ENCODE data around the gene DPEP2.

DPEP2 gene

DNA sequence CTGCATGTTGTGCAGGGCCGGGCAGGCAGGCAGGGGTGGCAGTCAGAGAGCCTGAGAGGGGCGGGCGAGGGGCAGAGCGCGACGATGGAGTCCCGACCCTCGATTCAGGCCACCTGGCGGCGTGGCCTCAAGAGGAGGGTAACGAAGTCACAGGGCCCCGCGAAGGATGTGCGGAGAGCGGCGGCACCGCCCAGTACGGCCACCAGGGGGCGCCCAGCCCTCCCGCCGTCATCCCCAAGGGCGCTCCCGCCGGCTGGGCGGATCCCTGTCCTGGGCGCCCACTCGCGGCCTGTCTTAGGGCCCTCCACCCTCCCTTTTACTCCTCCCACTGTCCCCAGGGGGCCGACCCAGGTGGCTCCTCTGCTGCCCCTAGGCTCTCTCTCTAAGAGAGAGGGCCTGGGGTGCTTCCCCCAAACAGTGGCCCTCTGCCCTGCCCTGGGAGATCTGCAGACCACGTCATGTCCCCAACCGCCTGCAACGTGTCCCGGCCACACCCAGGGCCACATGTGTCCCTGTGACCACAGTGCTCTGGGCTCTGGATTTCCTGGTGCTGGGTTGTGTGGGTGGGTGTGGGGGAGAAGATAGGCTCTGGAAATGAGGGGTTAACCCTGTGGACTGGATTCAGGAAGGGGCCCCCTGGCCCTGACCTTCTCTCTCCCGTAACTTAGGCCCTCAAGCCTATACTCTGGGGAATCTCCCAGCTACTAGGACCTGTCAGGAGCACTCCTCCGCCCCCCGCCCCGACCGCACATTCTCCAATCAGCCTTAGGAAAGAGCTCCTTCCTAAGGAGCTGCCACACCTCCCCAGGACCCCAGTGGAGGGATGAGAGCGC is 5.9 kb downstream of the DPEP2 start:
- Mint-ChIP-seq H3K27ac (peak overlapping the region; percentile 98), H3K4me1 (ENCODE audit: low read depth) (peaks cover 25% of the 10 kb centered on the region), H3K4me3 (peak overlapping the region; percentile 83), H3K27me3 (ENCODE audit: low read depth) (no peaks in the 10 kb centered on the region), H3K36me3 (ENCODE audit: low read depth) (no peaks in the 10 kb centered on the region), H3K9me3 (no peaks in the 10 kb centered on the region)

GRCh38 chr16:67992661-67993206 is 6.5 kb downstream of the DPEP2 start:
- H3K4me1 Mint-ChIP-seq (ENCODE audit: low read depth) = peaks cover 30% of the 10 kb centered on the region
- H3K4me3 Mint-ChIP-seq = no peak overlapping the region

DNA sequence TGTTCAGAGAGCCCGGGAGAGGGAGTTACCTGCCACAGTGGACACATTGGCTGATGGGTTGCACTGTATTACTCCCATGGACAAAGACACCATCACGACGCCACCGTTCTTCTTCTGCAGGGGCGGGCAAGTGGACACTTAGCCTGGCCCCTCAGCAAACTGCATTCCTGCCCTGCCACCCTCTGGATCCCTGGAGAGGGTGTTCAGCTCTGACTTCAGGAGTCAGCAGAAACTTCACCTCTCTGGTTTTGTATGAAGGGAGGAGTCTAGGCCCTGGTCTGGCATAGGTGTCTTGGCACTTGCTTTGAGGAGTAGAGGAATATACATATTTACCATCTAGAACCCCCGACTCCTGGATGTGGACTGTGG is 9.3 kb downstream of the DPEP2 start:
- H3K27ac Mint-ChIP-seq = no peak overlapping the region

More at GRCh38 chr16:67992661-67993206, 6.5 kb downstream of the DPEP2 start:
- peak overlapping the region; percentile 82 for H3K27ac Mint-ChIP-seq
- no peaks in the 10 kb centered on the region for H3K9me3 Mint-ChIP-seq
- H3K36me3 Mint-ChIP-seq (ENCODE audit: low read depth) = peaks cover 2% of the 10 kb centered on the region
- H3K27me3 Mint-ChIP-seq (ENCODE audit: low read depth) = no peaks in the 10 kb centered on the region

DNA sequence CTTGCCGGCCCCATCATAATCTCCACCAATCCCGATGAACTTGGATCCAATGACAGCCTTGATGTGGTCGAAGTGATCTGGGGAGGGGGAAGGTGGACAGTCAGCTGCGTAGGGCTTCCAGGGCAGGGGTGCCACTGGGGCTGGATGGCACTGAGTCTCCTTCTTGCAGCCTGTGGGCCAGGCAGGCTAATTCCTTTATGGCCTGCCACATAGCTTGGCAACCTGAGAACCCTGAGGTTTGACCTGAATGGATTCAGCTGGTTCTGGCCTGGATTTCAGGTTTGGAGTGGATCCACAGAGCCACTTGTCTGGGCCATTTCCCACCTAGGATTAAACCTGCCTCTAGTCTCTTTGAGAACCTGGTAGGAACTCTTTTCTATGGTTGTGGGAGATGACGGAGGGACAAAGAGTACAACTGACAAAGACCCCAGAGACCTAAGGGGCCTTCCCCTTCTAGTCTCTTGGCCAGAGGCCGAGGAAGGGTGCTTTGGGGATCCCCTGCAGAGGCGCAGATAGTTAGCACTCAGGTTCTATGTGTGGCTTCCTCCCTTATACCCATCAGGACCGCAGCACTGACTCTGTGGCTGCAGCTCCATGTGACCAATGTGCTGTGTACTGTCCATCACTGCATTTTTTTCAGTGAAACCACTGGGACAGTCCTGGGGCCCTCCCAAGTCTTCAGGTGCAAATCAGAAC is 9.8 kb downstream of the DPEP2 start:
- H3K27ac Mint-ChIP-seq = no peak overlapping the region

More for the DNA sequence above, 9.3 kb downstream of the DPEP2 start:
- H3K4me3 Mint-ChIP-seq = no peak overlapping the region
- H3K27me3 Mint-ChIP-seq (ENCODE audit: low read depth) = no peaks in the 10 kb centered on the region
- H3K9me3 Mint-ChIP-seq = no peaks in the 10 kb centered on the region
- peaks cover 21% of the 10 kb centered on the region for H3K4me1 Mint-ChIP-seq (ENCODE audit: low read depth)
- H3K36me3 Mint-ChIP-seq (ENCODE audit: low read depth) = peaks cover 2% of the 10 kb centered on the region

DNA sequence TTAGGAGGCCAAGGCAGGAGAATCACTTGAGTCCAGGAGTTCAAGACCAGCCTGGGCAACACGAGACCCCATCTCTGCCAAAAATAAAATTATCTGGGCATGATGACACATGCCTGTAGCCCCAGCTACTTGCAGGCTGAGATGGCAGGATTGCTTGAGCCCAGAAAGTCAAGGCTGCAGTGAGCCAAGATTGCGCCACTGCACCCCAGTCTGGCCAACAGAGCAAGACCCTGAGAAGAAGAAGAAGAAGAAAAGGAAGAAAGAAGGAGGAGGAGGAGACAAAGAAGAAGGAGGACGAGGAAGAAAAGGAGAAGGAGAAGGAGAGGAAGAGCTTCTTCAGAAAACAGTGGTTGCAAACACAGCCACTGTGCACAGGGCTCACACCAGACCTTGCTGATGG is 10.6 kb downstream of the DPEP2 start:
- H3K36me3 Mint-ChIP-seq (ENCODE audit: low read depth) = peaks cover 2% of the 10 kb centered on the region
- H3K27ac Mint-ChIP-seq = no peak overlapping the region
- no peak overlapping the region for H3K4me3 Mint-ChIP-seq
- H3K4me1 Mint-ChIP-seq (ENCODE audit: low read depth) = peaks cover 26% of the 10 kb centered on the region
- H3K27me3 Mint-ChIP-seq (ENCODE audit: low read depth) = no peaks in the 10 kb centered on the region
- no peaks in the 10 kb centered on the region for H3K9me3 Mint-ChIP-seq

More for the DNA sequence above, 9.8 kb downstream of the DPEP2 start:
- peaks cover 2% of the 10 kb centered on the region for H3K36me3 Mint-ChIP-seq (ENCODE audit: low read depth)
- H3K4me1 Mint-ChIP-seq (ENCODE audit: low read depth) = peaks cover 23% of the 10 kb centered on the region
- no peaks in the 10 kb centered on the region for H3K9me3 Mint-ChIP-seq
- no peak overlapping the region for H3K4me3 Mint-ChIP-seq
- H3K27me3 Mint-ChIP-seq (ENCODE audit: low read depth) = no peaks in the 10 kb centered on the region

- H3K4me1 Mint-ChIP-seq (ENCODE audit: low read depth) = peaks cover 31% of the 10 kb centered on the region
Measured at GRCh38 chr16:67987460-67988160, 11.7 kb downstream of the DPEP2 start.

DNA sequence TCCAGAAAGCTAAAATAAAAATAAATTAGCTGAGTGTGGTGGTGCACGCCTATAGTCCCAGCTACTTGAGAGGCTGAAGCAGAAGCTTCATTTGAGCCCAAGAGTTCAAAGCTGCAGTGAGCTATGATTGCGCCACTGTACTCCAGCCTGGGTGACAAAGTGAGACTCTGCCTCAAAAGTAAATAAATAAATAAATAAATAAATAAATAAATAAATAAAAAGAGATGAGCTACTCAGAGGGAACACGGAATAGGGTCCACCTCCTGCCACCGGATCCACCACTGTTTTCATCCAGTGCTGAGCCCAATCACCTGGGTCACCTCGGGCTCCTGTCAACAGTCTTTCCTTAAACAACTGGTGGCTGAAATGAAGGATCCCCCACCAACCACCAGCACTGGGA is 12.3 kb downstream of the DPEP2 start:
- Mint-ChIP-seq H3K4me3 (no peak overlapping the region), H3K9me3 (no peaks in the 10 kb centered on the region), H3K4me1 (ENCODE audit: low read depth) (peaks cover 28% of the 10 kb centered on the region), H3K27ac (no peak overlapping the region), H3K27me3 (ENCODE audit: low read depth) (no peaks in the 10 kb centered on the region), H3K36me3 (ENCODE audit: low read depth) (peaks cover 2% of the 10 kb centered on the region)

More at GRCh38 chr16:67987460-67988160, 11.7 kb downstream of the DPEP2 start:
- no peaks in the 10 kb centered on the region for H3K9me3 Mint-ChIP-seq
- peaks cover 2% of the 10 kb centered on the region for H3K36me3 Mint-ChIP-seq (ENCODE audit: low read depth)
- H3K4me3 Mint-ChIP-seq = no peak overlapping the region
- peak overlapping the region; percentile 11 for H3K27ac Mint-ChIP-seq
- no peaks in the 10 kb centered on the region for H3K27me3 Mint-ChIP-seq (ENCODE audit: low read depth)

DNA sequence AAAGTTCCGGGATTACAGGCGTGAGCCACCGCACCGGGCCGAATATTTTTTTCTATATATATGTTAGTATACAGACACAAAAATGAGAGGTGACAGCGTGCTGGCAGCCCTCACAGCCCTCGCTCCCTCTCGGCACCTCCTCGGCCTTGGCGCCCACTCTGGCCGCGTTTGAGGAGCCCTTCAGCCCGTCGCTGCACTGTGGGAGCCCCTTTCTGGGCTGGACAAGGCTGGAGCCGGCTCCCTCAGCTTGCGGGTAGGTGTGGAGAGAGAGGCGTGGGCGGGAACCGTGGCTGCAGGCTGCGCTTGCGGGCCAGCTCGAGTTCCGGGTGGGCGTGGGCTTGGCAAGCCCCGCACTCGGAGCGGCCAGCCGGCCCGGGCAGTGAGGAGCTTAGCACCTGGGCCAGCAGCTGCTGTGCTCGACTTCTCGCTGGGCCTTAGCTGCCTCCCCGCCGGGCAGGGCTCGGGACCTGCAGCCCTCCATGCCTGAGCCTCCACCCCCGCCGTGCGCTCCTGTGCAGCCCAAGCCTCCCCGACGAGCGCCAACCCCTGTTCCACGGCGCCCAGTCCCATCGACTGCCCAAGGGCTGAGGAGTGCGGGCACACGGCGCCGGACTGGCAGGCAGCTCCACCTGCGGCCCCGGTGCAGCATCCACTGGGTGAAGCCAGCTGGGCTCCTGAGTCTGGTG is 17.1 kb downstream of the DPEP2 start:
- no peak overlapping the region for H3K4me3 Mint-ChIP-seq
- H3K4me1 Mint-ChIP-seq (ENCODE audit: low read depth) = peaks cover 23% of the 10 kb centered on the region
- no peak overlapping the region for H3K27ac Mint-ChIP-seq
- no peaks in the 10 kb centered on the region for H3K36me3 Mint-ChIP-seq (ENCODE audit: low read depth)
- no peaks in the 10 kb centered on the region for H3K9me3 Mint-ChIP-seq
- peaks cover 5% of the 10 kb centered on the region for H3K27me3 Mint-ChIP-seq (ENCODE audit: low read depth)

DNA sequence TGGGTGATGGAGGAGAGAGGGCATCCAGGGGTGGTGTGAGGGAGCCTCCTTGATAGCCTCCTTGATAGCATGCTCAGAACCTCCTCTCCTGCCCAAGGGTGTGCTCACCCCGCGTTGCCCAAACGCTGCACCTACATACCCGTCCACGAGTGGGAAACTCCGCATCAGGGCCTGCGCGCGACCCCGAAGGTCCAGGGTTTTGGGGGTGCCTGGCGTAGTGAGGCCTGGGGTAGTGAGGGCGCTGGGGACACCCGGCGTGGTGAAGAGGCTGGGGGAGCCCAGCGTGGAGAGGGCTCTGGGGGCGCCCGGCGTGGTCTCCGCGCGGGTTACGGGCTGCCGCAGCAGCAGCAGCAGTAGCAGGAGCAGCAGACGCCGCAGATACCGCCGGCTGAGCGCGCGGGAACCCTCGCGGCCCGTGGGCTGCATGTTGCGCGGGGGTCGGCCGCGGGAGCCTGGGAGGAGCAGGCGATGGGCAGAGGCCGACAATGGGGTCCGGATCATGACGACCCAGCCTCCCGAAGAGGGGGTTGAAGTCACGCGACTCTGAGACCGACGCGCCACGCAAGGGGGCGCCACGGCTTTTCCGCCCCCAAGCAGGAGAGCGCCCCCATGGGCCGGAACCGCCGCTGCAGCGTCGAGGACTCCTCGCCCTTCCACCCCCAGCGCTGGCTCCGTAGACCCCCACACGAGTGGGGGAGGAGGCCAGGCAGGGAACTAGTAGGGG is 19.2 kb downstream of the DPEP2 start, which contains the start of gene DPEP3:
Gene DPEP3, minus strand, starts transcription at position 545 of the 724 bp plus-strand sequence. Its CDS starts 119 bp downstream, at position 426.
- Mint-ChIP-seq H3K27me3 (ENCODE audit: low read depth) (peaks cover 11% of the 10 kb centered on the region), H3K4me1 (ENCODE audit: low read depth) (peaks cover 23% of the 10 kb centered on the region), H3K27ac (no peak within 1 kb of the TSS)

DNA sequence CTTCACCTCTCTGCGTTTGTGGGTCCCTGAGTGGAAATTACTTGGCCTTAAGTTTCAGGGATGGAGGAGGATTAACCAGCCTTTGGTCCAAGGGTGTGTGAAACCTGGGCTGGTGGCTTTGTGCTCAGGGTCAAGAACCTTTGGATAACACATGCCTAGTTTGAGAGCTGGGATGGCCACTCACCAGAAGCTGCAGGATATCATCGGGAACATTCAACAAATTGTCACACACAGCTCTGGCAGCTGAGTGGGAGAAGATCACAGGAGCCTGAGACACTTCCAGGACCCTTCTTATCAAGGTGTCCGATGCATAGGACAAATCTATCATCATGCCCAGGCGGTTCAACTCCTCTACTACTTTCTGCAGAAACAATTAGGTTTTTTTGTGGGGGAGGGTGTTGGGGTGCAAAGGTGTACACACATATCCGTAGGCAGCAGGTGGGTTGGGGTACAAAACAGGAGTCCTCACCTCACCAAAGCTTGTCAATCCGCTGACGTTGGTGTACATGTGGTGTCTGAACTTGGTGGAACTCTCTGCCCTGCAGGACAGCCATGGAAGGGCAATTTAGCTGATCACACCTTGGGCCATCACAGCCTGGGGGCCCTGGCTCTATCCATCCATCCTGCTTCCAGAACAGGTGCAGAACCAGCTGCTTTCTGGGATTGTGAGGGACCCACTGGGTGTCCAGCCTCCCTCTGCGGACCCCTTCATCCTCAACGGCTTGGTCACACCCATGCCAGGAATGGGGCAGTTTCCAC is 21.6 kb downstream of the DPEP2 start:
- H3K36me3 Mint-ChIP-seq (ENCODE audit: low read depth) = no peaks in the 10 kb centered on the region

More for the DNA sequence above, 19.2 kb downstream of the DPEP2 start, which contains the start of gene DPEP3:
- Mint-ChIP-seq H3K9me3 (no peaks in the 10 kb centered on the region), H3K36me3 (ENCODE audit: low read depth) (no peaks in the 10 kb centered on the region), H3K4me3 (no peak within 1 kb of the TSS)

DNA sequence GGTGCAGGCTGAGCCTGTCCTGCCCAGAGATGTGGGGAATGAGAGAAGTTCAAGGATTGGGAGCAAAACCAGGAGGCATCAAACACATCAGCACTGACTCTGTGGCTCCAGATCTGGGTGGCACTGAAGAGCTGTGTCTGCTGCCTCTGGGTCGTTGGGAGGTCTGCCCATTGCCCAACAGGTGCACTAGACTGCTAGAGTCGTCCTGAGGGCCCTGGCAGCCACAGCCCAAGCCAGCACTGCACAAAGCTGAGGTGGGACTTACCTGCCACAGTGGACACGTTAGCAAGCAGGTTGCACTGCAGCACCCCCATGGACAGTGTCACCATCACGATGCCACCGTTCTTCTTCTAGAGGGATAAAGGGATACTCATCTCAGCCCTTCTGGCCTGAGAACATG is 22.3 kb downstream of the DPEP2 start:
- H3K9me3 Mint-ChIP-seq = no peaks in the 10 kb centered on the region
- H3K4me3 Mint-ChIP-seq = no peak overlapping the region
- no peak overlapping the region for H3K27ac Mint-ChIP-seq
- no peaks in the 10 kb centered on the region for H3K36me3 Mint-ChIP-seq (ENCODE audit: low read depth)
- H3K27me3 Mint-ChIP-seq (ENCODE audit: low read depth) = peaks cover 11% of the 10 kb centered on the region
- H3K4me1 Mint-ChIP-seq (ENCODE audit: low read depth) = no peaks in the 10 kb centered on the region

More for the DNA sequence above, 21.6 kb downstream of the DPEP2 start:
- no peaks in the 10 kb centered on the region for H3K4me1 Mint-ChIP-seq (ENCODE audit: low read depth)
- H3K27me3 Mint-ChIP-seq (ENCODE audit: low read depth) = peaks cover 11% of the 10 kb centered on the region
- no peak overlapping the region for H3K27ac Mint-ChIP-seq
- H3K9me3 Mint-ChIP-seq = no peaks in the 10 kb centered on the region
- no peak overlapping the region for H3K4me3 Mint-ChIP-seq

- Mint-ChIP-seq H3K4me3 (no peak overlapping the region), H3K9me3 (no peaks in the 10 kb centered on the region), H3K27me3 (ENCODE audit: low read depth) (peaks cover 11% of the 10 kb centered on the region), H3K4me1 (ENCODE audit: low read depth) (no peaks in the 10 kb centered on the region), H3K27ac (no peak overlapping the region), H3K36me3 (ENCODE audit: low read depth) (no peaks in the 10 kb centered on the region)
Measured at GRCh38 chr16:67976205-67976604, 23.1 kb downstream of the DPEP2 start.
